ENCODE measurements around the gene HLTF.

The HLTF gene

GRCh38 chr3:149010504-149010951, 75.8 kb downstream of the HLTF start:
- no peak for DNase-seq (ENCODE audit: low read depth)
- H3K4me3 ChIP-seq (ENCODE audit: low read length): no peak overlapping the region
- TF ChIP-seq CTCF (IDR thresholded peaks at IDR 0.05; ENCODE audit: insufficient read depth, low read depth, low read length, missing control alignments): no peak

GRCh38 chr3:149009732-149010131, 76.6 kb downstream of the HLTF start:
- DNase-seq (ENCODE audit: low read depth): no peak
- TF ChIP-seq CTCF (IDR thresholded peaks at IDR 0.05; ENCODE audit: insufficient read depth, low read depth, low read length, missing control alignments): no peak
- H3K4me3 ChIP-seq (ENCODE audit: low read length): no peak overlapping the region

- H3K4me3 ChIP-seq (ENCODE audit: low read length): no peak overlapping the region
Measured at GRCh38 chr3:149007567-149008257, 78.6 kb downstream of the HLTF start.

GRCh38 chr3:149005416-149005815, 80.9 kb downstream of the HLTF start:
- no peak overlapping the region for H3K4me3 ChIP-seq (ENCODE audit: low read length)
- no peak for TF ChIP-seq CTCF (IDR thresholded peaks at IDR 0.05; ENCODE audit: insufficient read depth, low read depth, low read length, missing control alignments)
- DNase-seq (ENCODE audit: low read depth): no peak

More at GRCh38 chr3:149007567-149008257, 78.6 kb downstream of the HLTF start:
- DNase-seq (ENCODE audit: low read depth): no peak
- TF ChIP-seq CTCF (IDR thresholded peaks at IDR 0.05; ENCODE audit: insufficient read depth, low read depth, low read length, missing control alignments): no peak

GRCh38 chr3:149004622-149005021, 81.7 kb downstream of the HLTF start:
- TF ChIP-seq CTCF (IDR thresholded peaks at IDR 0.05; ENCODE audit: insufficient read depth, low read depth, low read length, missing control alignments): no peak
- DNase-seq (ENCODE audit: low read depth): no peak
- H3K4me3 ChIP-seq (ENCODE audit: low read length): no peak overlapping the region

GRCh38 chr3:149003653-149004305, 82.6 kb downstream of the HLTF start:
- no peak for TF ChIP-seq CTCF (IDR thresholded peaks at IDR 0.05; ENCODE audit: insufficient read depth, low read depth, low read length, missing control alignments)
- peak; percentile 67 for DNase-seq (ENCODE audit: low read depth)
- H3K4me3 ChIP-seq (ENCODE audit: low read length): no peak overlapping the region
